ENCODE measurements around the gene SCYGR1.

The SCYGR1 gene

DNA sequence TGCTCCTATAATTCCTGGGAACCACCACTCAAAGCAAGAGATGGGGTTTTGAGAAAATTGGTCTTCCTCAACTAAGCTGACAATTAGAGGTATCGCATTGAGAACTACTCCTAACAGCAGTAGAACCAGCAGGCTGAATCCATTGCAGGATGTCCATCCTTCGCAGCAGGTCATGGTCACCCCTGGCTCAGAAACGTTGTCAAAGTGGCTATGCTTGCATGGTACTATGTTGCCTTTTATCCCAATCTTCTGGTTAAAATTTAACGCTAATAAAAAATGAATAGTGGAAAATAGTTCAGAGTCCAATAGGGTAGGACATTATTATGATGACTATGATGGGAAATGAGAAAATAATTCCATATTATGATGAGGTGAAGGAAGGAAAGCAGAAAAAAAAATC lies 8.7 kb downstream of the SCYGR1 start, which contains the start of gene TM4SF20:
Gene TM4SF20, minus strand, starts transcription at position 212 of the 400 bp plus-strand sequence. Its CDS starts 38 bp downstream, at position 174.
- CTCF ChIA-PET, result interaction anchor here (1.2 to 2.5 kb wide), 4 partner anchors 10 to 140 kb away, joined by 3 to 7 read pairs (median 5); partner anchors contain the start of gene AGFG1
- POLR2A ChIA-PET, result no interaction called here
- TF ChIP-seq, protein P1, sequence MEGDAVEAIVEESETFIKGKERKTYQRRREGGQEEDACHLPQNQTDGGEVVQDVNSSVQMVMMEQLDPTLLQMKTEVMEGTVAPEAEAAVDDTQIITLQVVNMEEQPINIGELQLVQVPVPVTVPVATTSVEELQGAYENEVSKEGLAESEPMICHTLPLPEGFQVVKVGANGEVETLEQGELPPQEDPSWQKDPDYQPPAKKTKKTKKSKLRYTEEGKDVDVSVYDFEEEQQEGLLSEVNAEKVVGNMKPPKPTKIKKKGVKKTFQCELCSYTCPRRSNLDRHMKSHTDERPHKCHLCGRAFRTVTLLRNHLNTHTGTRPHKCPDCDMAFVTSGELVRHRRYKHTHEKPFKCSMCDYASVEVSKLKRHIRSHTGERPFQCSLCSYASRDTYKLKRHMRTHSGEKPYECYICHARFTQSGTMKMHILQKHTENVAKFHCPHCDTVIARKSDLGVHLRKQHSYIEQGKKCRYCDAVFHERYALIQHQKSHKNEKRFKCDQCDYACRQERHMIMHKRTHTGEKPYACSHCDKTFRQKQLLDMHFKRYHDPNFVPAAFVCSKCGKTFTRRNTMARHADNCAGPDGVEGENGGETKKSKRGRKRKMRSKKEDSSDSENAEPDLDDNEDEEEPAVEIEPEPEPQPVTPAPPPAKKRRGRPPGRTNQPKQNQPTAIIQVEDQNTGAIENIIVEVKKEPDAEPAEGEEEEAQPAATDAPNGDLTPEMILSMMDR (IDR thresholded peaks at IDR 0.05; ENCODE audit: insufficient read depth, low read length, missing control alignments), result no peak
- H3K4me3 ChIP-seq (ENCODE audit: low read depth, low read length), result no peak within 1 kb of the TSS
- no peak for DNase-seq (ENCODE audit: low read depth, low spot score)

DNA sequence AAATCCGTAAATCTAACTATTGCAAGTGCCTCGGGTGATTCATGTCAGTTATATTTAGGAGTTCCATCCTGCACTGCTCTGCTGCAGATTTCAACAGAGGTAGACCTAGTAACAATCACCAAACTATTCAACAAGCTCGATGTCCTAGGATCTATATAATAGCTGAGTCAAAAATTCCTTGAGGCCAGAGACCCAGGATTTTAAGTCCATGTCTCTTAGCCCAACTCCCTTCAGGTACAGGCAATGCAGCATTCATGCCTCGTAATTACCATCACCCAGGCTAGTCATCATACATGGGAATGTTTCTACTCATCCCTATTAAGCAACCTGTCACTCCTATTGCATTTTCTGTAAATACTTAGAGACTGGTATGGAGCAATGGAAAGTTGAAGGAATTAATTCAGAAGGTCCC lies 9.4 kb downstream of the SCYGR1 start:
- ChIA-PET POLR2A (interaction anchor here (0.6 kb wide), 1 partner anchor 1305 kb away, joined by 3 read pairs; no protein-coding TSS in a partner anchor), CTCF (interaction anchor here (0.9 to 2.5 kb wide), 7 partner anchors 8 to 139 kb away, joined by 3 to 7 read pairs (median 4); partner anchors contain the start of gene AGFG1)
- TF ChIP-seq, protein P1 (IDR thresholded peaks at IDR 0.05; ENCODE audit: insufficient read depth, low read length, missing control alignments), result no peak
- H3K4me3 ChIP-seq (ENCODE audit: low read depth, low read length), result no peak overlapping the region
- no peak for DNase-seq (ENCODE audit: low read depth, low spot score)

DNA sequence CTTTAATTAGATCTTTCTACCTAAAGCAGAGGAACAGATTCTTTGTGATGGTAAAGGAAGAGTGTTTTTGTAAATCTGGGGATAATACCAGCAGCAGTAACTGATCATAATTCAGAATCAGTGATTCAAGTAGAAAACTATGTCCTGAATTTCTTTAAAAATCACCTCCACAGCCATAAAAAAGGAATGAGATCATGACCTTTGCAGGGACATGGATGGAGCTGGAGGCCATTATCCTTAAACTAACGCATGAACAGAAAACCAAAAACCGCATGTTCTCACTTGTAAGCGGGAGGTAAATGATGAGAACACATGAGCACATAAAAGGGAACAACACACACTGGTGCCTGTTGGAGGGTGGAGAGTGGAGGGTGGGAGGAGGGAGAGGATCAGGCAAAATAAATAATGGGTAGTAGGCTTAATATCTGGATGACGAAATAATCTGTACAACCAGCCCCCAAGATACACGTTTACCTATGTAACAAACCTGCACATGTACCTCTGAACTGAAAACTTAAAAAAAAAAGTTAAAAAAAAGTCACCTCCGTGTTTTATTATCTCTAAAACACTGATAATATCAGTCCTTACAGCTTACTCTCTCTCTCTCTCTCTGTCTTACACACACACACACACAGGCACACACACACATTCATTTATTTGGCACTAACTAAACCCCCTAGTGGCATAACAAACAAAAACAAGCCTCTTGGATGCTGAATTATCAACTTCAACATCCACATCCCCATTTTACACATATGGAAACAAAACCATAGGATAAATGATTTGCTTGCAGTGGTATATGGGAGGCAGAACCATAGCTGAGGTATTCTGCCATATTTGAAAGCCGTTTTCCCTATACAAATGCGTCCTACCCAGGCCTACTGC lies 10.0 kb downstream of the SCYGR1 start:
- no peak overlapping the region for H3K4me3 ChIP-seq (ENCODE audit: low read depth, low read length)
- POLR2A ChIA-PET, result interaction anchor here (0.6 kb wide), 1 partner anchor 1304 kb away, joined by 3 read pairs; no protein-coding TSS in a partner anchor
- DNase-seq (ENCODE audit: low read depth, low spot score), result no peak
- TF ChIP-seq, protein P1 (IDR thresholded peaks at IDR 0.05; ENCODE audit: insufficient read depth, low read length, missing control alignments), result no peak
- CTCF ChIA-PET, result interaction anchor here (0.8 to 2.5 kb wide), 9 partner anchors 8 to 513 kb away, joined by 3 to 7 read pairs (median 4); partner anchors contain the start of genes AGFG1 and SCYGR1

DNA sequence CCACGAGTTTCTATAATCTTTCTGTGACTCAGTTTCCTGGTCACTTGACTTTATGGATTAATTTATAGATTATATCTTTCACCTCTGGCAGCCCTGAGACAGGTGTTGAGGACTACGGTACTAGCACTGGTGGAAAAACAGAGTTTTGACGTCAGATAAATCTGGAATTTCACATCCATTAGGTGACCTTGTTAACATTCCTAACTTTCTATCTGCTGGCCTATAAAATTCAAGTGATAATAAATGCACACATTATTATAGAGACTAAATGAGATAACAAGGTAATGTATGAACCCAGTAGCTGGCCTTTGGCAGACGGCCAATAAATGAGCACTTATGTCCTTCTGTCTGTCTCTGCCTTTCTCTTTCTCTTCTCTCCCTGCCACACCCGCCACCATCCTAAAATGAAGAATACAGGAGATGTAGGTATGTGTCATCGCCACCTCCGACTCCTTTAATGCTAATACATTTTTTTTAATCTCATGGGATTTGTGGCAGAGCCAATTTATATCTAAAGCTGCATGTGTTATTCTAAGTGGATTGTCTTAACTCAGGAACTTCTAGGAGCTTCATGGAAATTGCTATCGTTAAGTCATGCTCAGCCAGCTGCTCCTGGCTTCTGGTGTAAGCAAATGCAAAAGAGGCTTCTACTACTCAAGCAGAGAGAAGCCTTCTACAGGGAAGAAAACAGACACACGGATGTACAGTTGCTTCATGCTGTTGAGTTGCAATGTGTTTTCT lies 10.9 kb downstream of the SCYGR1 start:
- CTCF ChIA-PET, result interaction anchor here (0.8 to 2.2 kb wide), 5 partner anchors 9 to 514 kb away, joined by 3 to 7 read pairs (median 4); partner anchors contain the start of gene SCYGR1

DNA sequence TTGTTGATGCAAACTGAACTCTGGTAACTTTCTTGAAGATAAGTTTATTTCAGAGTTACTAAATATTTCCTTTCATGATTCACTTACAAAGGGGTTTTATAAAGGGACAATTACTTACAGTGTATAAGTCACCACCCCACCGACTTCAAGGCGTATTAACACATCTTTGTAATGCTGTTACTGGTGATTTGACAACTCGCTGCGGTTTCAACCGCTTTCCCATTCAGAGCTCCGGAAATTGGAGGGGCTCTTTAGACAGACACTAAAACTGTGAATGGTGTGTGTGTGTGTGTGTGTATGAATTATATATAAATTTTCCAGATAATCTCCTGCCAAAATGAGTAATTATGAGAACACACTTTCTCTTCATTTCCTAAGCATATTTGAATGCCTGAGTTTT lies 13.6 kb downstream of the SCYGR1 start:
- no peak overlapping the region for H3K4me3 ChIP-seq (ENCODE audit: low read depth, low read length)
- TF ChIP-seq, protein P1 (IDR thresholded peaks at IDR 0.05; ENCODE audit: insufficient read depth, low read length, missing control alignments), result no peak
- ChIA-PET CTCF (interaction anchor here (1.5 kb wide), 1 partner anchor 32 kb away, joined by 4 read pairs; no protein-coding TSS in a partner anchor), POLR2A (no interaction called here)
- DNase-seq (ENCODE audit: low read depth, low spot score), result no peak

More for the DNA sequence above, 10.9 kb downstream of the SCYGR1 start:
- DNase-seq (ENCODE audit: low read depth, low spot score), result no peak
- TF ChIP-seq, protein P1 (IDR thresholded peaks at IDR 0.05; ENCODE audit: insufficient read depth, low read length, missing control alignments), result no peak
- H3K4me3 ChIP-seq (ENCODE audit: low read depth, low read length), result no peak overlapping the region
- POLR2A ChIA-PET, result no interaction called here
